K562 (cell line): ENCODE measurements around the gene SEC24C. TPM values are rescaled to one million over a fixed set of nuclear protein-coding genes. Genes with fewer than 3 reads are reported as not detected.

Source experiments
- ATAC-seq: fragments of 200-7000 bp; cut with Tn5 transposase; 3 replicates; pipeline ENCODE4 v1.9.1; 2020; ENCODE audit warnings: moderate library complexity
- BruUV-seq: library from RNA; stranded (reverse); fragments of 400-500 nt; replicated peaks from 2 replicates; lab custom pipeline; 2021; lab: Mats Ljungman, UMichigan
- CTCF ChIA-PET: fragments of 300-600 bp; formaldehyde crosslinking; extraction: SDS; loops from one replicate; lab custom pipeline; 2021; ENCODE audit warnings: low intra/inter-chr PET ratio; lab: Yijun Ruan, JAX
- POLR2A ChIA-PET: fragments of 300-600, 350-650 bp; sonication (Branson Sonifier 250); formaldehyde crosslinking; extraction: SDS; loops from one replicate; lab custom pipeline; 2021; ENCODE audit warnings: antibody characterized with exemption, inconsistent platforms; lab: Yijun Ruan, JAX
- DNase-seq, 4 experiments: peaks; one replicate each; pipeline versions ENCODE4 v3.0.0 to v3.0.0-alpha.2; 2011 to 2018; ENCODE audit warnings: low spot score in 3 of 4, mixed read lengths in 3 of 4; ENCODE audit errors: extremely low read depth in 1 of 4
- FAIRE-seq: peaks from 2 replicates; lab custom pipeline; 2011; peaks lifted over from hg19 to GRCh38; lab: Jason Lieb, UNC
- H2AFZ ChIP-seq: 2 replicates; pipeline ENCODE4 v1.6.0; 2011; ENCODE audit warnings: low read depth, low read length, control low read depth, inconsistent platforms
- H3K27ac ChIP-seq: fragments of 200-600 bp; 3 replicates; pipeline ENCODE4 v1.8.0; 2011; ENCODE audit warnings: low read depth, mild to moderate bottlenecking, control low read depth, inconsistent platforms, low read length, moderate library complexity, mixed read lengths; ENCODE audit errors: extremely low read depth
- H3K27me3 ChIP-seq, 2 experiments: fragments of 300-600 bp in 1 of 2; 2 replicates in 1 of 2; 3 replicates in 1 of 2; pipeline versions ENCODE4 v1.6.0 to v1.8.0; 2011; ENCODE audit warnings: inconsistent platforms in 2 of 2, low read length in 2 of 2, mild to moderate bottlenecking in 1 of 2, mixed read lengths in 1 of 2, moderate library complexity in 1 of 2; ENCODE audit not compliant: control insufficient read depth in 2 of 2, insufficient read depth in 2 of 2
- H3K36me3 ChIP-seq: fragments of 300-600 bp; 3 replicates; pipeline ENCODE4 v1.8.0; 2011; ENCODE audit warnings: mild to moderate bottlenecking, low read length, inconsistent platforms; ENCODE audit not compliant: control insufficient read depth, insufficient read depth
- H3K4me1 ChIP-seq, 2 experiments: fragments of 200-600 bp in 1 of 2; replicated peaks in 1 of 2; 2 replicates in 1 of 2; 3 replicates in 1 of 2; pipeline versions ENCODE4 v1.5.1 to v1.8.0; 2011; ENCODE audit warnings: inconsistent platforms in 2 of 2, low read length in 2 of 2, mild to moderate bottlenecking in 1 of 2, mixed read lengths in 1 of 2, moderate library complexity in 1 of 2; ENCODE audit not compliant: control insufficient read depth in 2 of 2, insufficient read depth in 2 of 2
- H3K4me2 ChIP-seq: 2 replicates; pipeline ENCODE4 v1.6.1; 2011; ENCODE audit warnings: low read length, control low read depth, inconsistent platforms, mixed read lengths; ENCODE audit not compliant: insufficient read depth
- H3K4me3 ChIP-seq: fragments of 200-600 bp; sonication (generic), shearing (Covaris generic); 2 replicates; pipeline ENCODE4 v1.5.1; 2016; ENCODE audit warnings: control low read depth, inconsistent platforms
- H3K79me2 ChIP-seq: fragments of 200-600 bp; 3 replicates; pipeline ENCODE4 v1.8.0; 2011; ENCODE audit warnings: low read length, inconsistent platforms; ENCODE audit not compliant: control insufficient read depth, insufficient read depth
- H3K9ac ChIP-seq, 2 experiments: 2 replicates each; pipeline versions ENCODE4 v1.6.0 to v1.6.1; 2011; ENCODE audit warnings: low read depth in 2 of 2, low read length in 2 of 2, control low read depth in 1 of 2, inconsistent platforms in 1 of 2, mild to moderate bottlenecking in 1 of 2, mixed read lengths in 1 of 2; ENCODE audit not compliant: insufficient read depth in 1 of 2
- H3K9me1 ChIP-seq: one replicate; pipeline ENCODE4 v1.6.0; 2011; ENCODE audit warnings: inconsistent platforms, mild to moderate bottlenecking, low read length, moderate library complexity; ENCODE audit not compliant: control insufficient read depth, insufficient read depth
- H3K9me3 ChIP-seq: replicated peaks from 2 replicates; pipeline ENCODE4 v1.5.1; 2011; ENCODE audit warnings: low read depth, low read length, inconsistent platforms; ENCODE audit not compliant: control insufficient read depth, insufficient read depth
- H4K20me1 ChIP-seq: replicated peaks from 2 replicates; pipeline ENCODE4 v1.6.1; 2011; ENCODE audit warnings: low read length, inconsistent platforms, mixed read lengths; ENCODE audit not compliant: control insufficient read depth, insufficient read depth
- HOMEZ ChIP-seq: fragments of 250-450 bp; sonication (Bioruptor Pico); IDR thresholded peaks from 2 replicates; pipeline ENCODE4 v1.4.0; 2020; ENCODE audit warnings: mild to moderate bottlenecking, moderate library complexity
- ID3 ChIP-seq, 2 experiments: fragments of 250-450 bp in 1 of 2; fragments of 450-650 bp in 1 of 2; sonication (Bioruptor Pico) in 1 of 2; IDR thresholded peaks; 2 replicates each; pipeline versions ENCODE4 v1.6.1 to v1.8.0; 2016 to 2021; ENCODE audit warnings: mild to moderate bottlenecking in 2 of 2, moderate library complexity in 2 of 2, missing compliant biosample characterization in 1 of 2, missing genetic modification characterization in 1 of 2
- TRIM28 ChIP-seq: fragments of 450-650 bp; IDR thresholded peaks from 2 replicates; pipeline ENCODE4 v1.6.1; 2017
- WGBS: fragments of 100-300 bp; shearing (Covaris generic); methylation state at CpG from one replicate; pipeline ENCODE4 v1.1.6; 2016; ENCODE audit warnings: low coverage, mixed read lengths; ENCODE audit not compliant: insufficient coverage; ENCODE audit errors: missing lambda C conversion rate; 5-methylcytosine and 5-hydroxymethylcytosine counted together
- in situ Hi-C: fragments of 300-500 bp; cut with MboI; formaldehyde crosslinking; loops from 4 replicates; pipeline ENCODE4 v1.15.0; 2018; ENCODE audit warnings: inconsistent platforms, mixed read lengths
- intact Hi-C: fragments of 100-400 bp; cut with micrococcal nuclease; formaldehyde crosslinking; loops from 2 replicates; pipeline ENCODE4 v1.14.2; 2022
- polyA plus RNA-seq, 8 experiments: library from polyadenylated mRNA; depleted of rRNA in 4 of 8; stranded (reverse) in 5 of 8; unstranded in 3 of 8; fragments of >200 nt; fragmentation: Nextera tagmentation in 2 of 8; fragmentation: Illumina TruSeq in 1 of 8; extraction: Ambion mirVana in 2 of 8; extraction: Trizol in 1 of 8; gene quantifications; 2 replicates each; pipeline versions ENCODE4 v1.2.1 to v1.2.3, GENCODE V29; 2011 to 2014; ENCODE audit warnings: inconsistent platforms in 1 of 8, missing spikeins in 1 of 8
- total RNA-seq, 7 experiments: library from RNA; depleted of rRNA in 6 of 7; stranded (reverse); fragments of >200 nt in 6 of 7; fragmentation: Illumina TruSeq in 2 of 7; extraction: Trizol in 2 of 7; gene quantifications; 2 replicates each; pipeline versions ENCODE4 v1.2.1 to v1.2.3, GENCODE V29; 2011 to 2021; ENCODE audit warnings: low replicate concordance in 1 of 7

The SEC24C gene
- total and polyA plus RNA-seq, 9 of the 15 experiments (the other 6 are each of a cell fraction or from before 2014, with no cell fraction given): 19.0 to 115 (median 70.5) TPM

DNA sequence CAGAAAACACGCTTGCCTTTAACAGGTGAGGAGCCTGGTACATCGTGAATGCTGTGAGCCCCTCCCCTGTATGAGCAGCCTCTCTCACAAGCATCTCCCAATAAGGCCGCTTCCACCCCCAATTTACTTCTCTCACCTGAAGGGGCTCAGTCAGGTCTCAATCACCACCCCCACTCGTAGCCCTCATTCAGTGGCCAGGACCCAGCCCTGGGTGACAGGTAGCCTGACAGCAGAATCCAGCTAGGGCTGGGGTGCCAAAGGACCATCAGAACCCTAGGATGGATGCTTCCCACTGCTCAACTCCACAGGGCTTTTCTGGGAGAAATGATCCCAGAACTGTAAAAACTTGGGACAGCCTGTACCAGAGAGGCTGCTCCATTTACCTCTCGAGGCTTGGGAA, 73.7 kb downstream of the SEC24C start:
- Histone ChIP-seq H4K20me1 (no peaks in the 10 kb centered on the region), H3K79me2 (no peaks in the 10 kb centered on the region; the same call in 2 of the 3 replicates), H3K4me3 (no peak overlapping the region), H3K36me3 (peaks cover 46% of the 10 kb centered on the region; the same call in 2 of the 3 replicates), H3K9me1 (no peaks in the 10 kb centered on the region), H3K4me1 (peaks cover 39 to 42% of the 10 kb centered on the region in 2 experiments), H2AFZ (no peak overlapping the region), H3K9me3 (no peaks in the 10 kb centered on the region), H3K27ac (no peak overlapping the region), H3K9ac (peak overlapping the region in 1 of 2 experiments; percentile 79; a peak in 1 of 4 replicates), H3K4me2 (no peak overlapping the region), H3K27me3 (no peaks in the 10 kb centered on the region)
- FAIRE-seq: no peak
- intact Hi-C loops: no loop called here
- BruUV-seq: no TSS peak
- CTCF ChIA-PET: no interaction called here
- no peak for ATAC-seq
- TF ChIP-seq TRIM28 (no peak), HOMEZ (CRISPR knock-in tag) (no peak), ID3 (CRISPR knock-in tag; IDR thresholded peaks at IDR 0.05) (no peak), ID3 (tag; IDR thresholded peaks at IDR 0.05) (no peak)
- 81% methylated on average over 5 of the region's 5 CpGs for WGBS
- POLR2A ChIA-PET: interaction anchor here (0.6 to 1.1 kb wide), 5 partner anchors 10 to 325 kb away, joined by 3 to 4 read pairs (median 3); no protein-coding TSS in a partner anchor
- DNase-seq: no peak
- in situ Hi-C loops: no loop called here
